NCI-H2029 (cell line): Measurements from ENCODE around the gene RALA.

Experiments
- DNase-seq: peaks from one replicate; lab custom pipeline; 2025; lab: John Stamatoyannopoulos, UW

RALA gene

DNA sequence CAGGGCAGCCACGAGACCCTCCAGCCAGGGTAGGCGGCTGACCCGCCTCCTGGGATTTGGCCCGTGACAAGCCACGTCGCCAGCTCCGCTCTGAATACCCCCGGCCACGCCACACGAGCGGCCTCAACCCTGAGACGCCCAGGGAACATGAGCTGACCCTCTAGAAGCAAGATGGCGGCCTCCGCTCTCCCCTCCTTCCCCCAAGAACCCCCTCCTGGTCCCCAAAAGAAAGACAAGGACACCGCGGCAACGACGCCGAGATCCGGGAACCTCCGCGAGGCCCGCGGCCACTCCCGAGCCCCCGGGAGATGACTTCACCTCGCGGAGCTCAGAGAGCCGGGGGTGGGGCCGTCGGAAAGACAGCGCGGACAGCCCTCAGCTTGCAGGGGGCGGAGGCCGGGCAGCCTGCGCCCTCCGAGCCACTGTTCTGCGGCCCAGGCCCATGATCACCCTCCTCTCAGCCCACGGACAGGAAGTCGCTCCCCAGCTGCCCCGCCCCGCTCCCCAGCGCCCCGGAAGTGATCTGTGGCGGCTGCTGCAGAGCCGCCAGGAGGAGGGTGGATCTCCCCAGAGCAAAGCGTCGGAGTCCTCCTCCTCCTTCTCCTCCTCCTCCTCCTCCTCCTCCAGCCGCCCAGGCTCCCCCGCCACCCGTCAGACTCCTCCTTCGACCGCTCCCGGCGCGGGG, at the start of gene RALA:
RALA (plus strand) TSS at position 526 of the 685 bp plus-strand sequence. CDS start 63,096 bp downstream, outside the sequence.
- DNase-seq = peak; percentile 86

- DNase-seq = no peak
These were observed 48.6 kb upstream of the RALA start for GRCh38 chr7:39574673-39575349.

DNA sequence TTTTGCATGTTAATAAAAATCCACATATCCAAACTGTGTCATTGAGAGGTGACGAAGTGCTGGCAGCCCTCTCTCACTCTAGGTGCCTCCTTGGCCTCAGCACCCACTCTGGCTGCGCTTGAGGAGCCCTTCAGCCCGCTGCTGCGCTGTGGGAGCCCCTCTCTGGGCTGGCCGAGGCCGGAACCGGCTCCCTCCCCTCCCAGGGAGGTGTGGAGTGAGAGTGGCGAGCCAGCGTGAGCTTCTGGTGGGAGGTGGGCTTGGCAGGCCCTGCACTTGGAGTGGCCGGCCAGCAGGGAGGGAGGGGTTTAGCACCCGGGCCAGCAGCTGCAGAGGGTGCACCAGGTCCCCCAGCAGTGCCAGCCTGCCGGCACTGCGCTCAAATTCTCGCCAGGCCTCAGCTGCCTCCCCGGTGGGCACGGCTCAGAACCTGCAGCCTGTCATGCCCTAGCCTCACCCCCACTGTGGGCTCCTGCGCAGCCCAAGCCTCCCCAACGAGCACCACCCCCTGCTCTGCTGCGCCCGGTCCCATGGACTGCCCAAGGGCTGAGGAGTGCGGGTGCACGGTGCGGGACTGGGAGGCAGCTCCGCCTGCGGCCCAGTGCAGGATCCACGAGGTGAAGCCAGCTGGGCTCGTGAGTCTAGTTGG, 46.0 kb upstream of the RALA start:
- no peak for DNase-seq

DNA sequence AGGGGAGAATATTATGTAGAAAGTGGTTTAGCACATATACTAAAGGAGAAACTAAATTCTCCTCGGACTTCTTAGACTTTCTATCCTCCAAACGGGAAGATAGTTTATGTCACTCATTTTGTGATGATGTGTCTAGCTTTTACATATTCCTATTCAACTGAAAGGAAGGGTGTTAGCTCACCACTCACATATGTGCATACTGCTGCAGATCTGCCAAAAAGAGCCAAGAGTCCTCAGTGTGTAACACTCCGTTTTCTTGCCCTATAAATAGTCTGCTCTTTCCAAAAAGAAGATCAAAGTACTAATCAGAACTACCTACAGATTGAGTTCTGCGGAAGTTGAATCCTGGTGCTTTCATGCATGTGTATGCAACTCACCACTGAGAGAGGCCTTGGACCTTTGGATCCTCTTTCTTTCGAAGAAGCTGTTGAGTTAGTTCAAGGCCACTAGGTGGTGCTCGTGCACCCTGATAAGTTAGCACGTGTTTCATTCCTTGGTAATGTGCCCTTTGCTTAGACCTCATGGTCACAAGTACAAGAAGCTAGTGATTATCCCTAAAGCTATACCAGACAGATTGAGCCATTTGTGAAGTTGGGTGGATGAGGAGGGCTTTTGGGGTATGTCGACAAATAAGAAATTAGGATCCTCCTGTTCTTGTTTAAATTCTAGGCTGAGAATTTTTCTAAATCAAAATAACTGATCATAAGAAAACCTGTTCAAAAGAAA, 43.1 kb upstream of the RALA start:
- DNase-seq = peak; percentile 85

DNA sequence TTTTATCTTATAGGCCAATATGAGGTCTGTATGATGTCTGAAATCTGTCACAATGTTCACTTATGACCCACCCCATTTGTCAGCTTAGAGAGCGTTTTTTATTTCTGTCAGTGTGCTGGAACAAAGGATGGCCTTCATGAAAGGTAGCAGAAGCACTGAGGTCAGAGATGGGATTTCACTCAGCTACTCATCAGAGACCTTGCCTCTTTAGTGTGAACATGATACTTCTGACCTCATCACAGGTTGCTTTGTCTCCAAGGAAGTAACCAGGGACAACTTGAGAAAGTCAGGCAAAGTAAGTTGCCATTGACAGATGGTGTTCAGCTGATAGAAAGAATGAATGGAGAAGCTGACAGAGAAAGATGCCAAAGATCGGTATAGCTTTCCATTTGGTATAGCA, 40.8 kb upstream of the RALA start:
- no peak for DNase-seq

DNA sequence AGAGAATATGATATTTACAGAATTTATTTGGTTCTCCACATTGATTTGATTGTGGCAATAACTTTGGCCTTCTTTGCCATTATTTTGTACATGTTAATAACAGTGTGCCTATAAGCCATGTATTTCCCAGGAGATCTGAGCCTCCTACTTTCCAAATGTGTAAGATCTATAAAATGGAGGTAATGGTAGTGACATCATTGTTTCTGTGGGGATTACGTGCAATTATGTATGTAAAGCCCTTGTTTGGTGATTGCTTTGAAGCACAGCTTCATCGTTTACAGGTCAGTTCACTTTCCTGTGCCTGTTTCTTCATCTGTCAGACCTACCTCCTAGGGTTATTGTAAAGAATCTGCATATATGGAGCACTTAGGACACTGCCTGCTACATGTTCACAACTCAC, 39.8 kb upstream of the RALA start:
- no peak for DNase-seq

DNA sequence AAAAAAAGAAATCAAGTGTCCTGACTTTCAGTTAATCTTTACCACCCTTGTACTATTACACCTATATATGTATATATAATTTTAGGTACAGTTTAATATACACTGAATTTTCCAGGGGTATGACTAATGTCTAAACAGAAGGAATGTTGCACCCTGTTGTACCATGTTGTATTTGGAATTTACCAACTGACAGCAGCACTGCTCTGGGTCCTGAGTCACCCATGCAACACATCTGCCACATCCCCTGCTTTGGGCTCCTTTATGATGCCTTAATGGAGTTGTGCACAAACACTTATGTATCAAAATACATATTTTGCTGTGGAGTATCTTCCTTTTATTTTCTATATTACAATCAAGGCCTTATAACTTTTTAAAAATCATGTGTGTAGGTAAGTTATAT, 36.0 kb upstream of the RALA start:
- DNase-seq = no peak

DNA sequence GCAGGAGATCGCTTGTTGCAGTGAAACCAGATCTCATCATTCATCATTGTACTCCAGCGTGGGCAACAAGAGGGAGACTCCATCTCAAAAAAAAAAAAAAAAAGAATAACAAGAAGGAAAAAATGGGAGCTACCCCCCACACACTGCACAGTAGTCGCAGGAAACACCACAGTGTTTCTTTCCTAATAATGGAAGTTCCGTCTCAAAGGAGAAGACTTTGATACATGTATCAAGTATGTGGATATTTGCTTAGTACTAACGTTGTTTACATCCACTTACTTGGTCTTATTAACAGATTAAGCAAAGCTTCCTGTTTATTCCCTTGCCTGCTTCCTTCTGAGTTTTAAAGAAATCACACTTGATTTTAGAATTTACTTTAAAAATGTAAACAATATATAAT, 35.0 kb upstream of the RALA start:
- no peak for DNase-seq

- no peak for DNase-seq
These were observed 33.9 kb upstream of the RALA start for GRCh38 chr7:39589323-39590111.

- no peak for DNase-seq
These were observed 30.8 kb upstream of the RALA start for GRCh38 chr7:39592586-39592985.

DNA sequence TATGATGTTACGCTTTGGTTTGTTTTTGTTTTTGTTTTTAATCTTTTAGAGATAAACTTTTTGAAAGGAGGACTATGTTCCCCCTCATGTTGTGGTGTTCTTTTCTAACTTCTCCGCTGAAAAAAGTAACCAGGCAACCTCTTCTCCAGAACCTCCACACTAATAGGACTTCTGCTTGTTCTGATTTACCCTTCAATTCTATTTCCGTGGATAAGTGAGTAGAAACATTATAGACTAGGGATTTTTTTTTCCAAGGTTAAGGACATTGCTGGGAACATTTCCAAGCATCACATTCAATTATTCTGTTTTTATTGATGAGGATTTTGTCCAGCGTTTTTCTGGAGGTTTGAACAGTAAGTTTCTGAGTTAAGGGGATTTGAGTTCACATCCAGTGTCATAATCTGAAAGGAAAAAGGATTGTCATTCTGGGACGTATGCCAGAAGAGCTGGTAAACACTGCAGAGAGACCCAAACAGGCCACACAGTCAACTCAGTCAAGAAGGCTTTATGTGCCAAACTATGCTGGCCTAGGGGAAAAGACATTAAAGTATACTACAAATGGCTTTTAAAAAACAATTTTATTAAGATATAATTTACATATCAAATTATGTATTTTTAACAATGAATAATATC, 28.3 kb upstream of the RALA start:
- DNase-seq = peak; percentile 21

DNA sequence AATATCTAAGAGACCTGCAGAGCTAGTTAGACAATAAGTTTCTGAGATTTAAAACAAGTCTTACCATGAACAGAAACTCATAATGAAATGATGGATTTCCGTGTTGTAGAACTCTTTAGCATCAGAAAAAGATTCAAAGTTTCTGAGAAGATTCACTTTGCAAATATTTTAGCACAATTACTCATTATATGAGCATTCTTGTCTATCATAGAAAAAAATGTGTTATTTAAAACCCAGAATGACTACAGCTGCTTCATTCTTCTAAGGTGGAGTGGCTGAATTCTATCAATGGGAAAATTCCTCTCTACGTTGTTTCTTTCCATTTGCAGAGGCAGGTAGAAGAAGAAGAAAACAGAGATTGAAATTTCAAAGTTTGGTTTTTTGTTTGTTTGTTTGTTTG, 21.0 kb upstream of the RALA start:
- DNase-seq = no peak

DNA sequence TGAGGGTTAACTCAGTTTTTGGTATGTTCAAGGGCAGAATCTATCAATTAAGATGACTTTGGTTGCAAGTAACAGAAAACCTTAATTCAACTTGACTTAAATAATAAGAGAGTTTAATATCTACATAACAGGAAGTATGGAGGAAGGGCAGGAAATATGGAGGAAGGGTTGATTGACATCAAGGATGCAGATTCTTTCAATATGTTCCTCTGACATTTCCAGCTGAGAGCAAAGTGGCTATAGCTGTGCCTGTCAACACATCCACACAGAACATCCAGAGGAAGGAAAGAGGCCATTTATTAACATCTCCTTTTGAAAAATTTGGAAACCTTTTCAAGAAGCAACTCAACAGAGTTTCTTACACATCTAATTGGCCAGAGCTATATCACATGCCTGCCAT, 19.4 kb upstream of the RALA start:
- no peak for DNase-seq

- no peak for DNase-seq
These were observed 18.3 kb upstream of the RALA start for GRCh38 chr7:39605087-39605486.

- no peak for DNase-seq
These were observed 17.0 kb upstream of the RALA start for GRCh38 chr7:39606352-39606751.

GRCh38 chr7:39606941-39607340, 16.4 kb upstream of the RALA start:
- DNase-seq = no peak

DNA sequence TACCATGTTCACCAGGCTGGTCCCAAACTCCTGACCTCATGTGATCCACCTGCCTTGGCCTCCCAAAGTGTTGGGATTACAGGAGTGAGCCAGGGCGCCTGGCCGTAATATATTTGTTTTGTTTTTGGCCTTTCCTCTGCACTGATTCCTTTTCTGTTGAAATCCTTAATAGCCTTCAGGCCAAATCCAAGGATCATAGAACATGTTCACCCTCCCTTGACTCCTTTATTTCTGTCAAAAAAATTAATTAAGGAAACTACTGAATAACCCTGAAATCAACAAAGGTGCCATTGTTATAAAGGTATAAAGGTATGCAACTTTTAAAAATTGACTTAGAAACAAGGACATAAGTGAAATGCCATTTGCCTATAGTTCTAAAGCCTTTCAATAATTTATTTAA, 15.5 kb upstream of the RALA start:
- DNase-seq = no peak

DNA sequence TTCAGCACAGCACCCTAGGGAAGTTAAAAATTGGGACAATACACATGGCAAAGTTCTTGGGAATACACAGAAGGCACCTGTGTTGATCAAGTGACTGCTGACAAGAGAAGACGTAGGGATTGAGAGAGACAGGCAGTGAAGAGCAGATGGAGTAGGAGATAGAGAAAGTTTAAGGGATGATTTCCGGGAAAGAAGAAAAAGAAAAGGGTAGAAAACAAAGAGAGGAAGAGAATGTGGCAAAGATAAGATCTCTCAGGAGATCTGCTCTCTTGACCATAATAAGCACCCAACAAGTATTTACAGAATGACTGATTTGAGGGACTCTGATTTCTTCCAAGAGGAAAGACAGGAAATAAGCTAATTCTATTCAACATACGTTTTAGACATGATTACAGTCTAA, 15.1 kb upstream of the RALA start:
- DNase-seq = no peak

GRCh38 chr7:39609113-39609934, 14.0 kb upstream of the RALA start:
- DNase-seq = no peak

DNA sequence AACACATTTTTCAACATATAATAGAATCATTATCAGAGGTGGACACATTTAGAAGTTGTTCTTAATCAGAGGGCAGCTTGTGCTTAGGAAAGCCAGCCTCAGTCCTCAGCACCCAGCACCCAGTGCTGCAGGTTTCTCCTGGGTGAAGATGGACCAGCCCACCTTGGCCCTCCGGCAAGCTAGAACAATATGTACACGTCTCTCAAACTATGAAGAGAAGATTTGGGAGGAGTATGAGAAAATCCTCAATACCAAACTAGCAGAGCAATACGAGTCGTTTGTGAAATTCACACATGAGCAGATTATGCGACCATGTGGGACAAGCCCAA, 13.5 kb upstream of the RALA start:
- no peak for DNase-seq

GRCh38 chr7:39613577-39613976, 9.8 kb upstream of the RALA start:
- DNase-seq = no peak
